ENCODE data around the gene SSBP2.
"Not testable (repeated sequence)": the region's sequence is repeated elsewhere in the genome, so short reads cannot be mapped to it uniquely, and the experiment has no call there.

Gene SSBP2

DNA sequence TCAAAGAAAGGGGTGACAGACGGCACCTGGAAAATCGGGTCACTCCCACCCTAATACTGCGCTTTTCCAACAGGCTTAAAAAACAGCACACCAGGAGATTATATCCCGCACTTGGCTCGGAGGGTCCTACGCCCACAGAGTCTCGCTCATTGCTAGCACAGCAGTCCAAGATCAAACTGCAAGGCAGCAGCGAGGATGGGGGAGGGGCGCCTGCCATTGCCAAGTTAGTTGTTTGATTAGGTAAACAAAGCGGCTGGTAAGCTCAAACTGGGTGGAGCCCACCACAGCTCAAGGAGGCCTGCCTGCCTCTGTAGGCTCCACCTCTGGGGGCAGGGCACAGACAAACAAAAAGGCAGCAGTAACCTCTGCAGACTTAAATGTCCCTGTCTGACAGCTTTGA lies 158.8 kb downstream of the SSBP2 start:
- not testable (repeated sequence) for DNase-seq (ENCODE audit: low spot score)

- DNase-seq (ENCODE audit: low spot score): no peak
These were observed 160.2 kb downstream of the SSBP2 start for GRCh38 chr5:81590498-81591384.

DNA sequence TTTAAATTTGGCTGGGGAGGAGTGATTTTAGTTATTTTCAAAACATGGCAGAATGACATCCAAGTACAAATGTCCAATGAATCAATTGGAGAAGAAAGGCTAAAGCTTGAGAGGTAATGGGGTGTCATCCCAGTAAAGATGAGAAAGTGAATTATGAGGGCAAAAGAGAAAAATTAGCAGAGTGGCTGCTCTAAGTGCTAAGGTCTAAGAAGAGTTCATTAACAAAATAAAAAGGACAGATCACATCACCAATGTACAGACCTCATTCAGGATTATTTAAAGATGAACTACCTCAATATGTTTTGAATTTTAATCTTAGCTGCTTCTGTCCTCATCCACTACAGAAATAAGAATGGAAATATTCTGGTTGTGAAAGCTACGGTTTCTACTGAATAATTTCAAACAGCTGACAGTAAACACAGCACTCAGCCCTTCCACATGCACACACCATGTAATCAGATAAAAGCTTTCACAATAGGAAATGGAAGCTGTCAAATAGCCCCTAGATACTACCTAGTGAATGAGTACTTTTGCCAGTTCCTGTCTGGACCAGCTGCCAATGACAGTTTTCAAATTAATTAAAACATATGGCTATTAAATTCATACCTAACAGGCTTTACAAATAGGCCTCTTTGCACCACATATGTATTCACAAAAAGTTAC lies 171.5 kb downstream of the SSBP2 start:
- peak; percentile 34 for DNase-seq (ENCODE audit: low spot score)

- no peak for DNase-seq (ENCODE audit: low spot score)
These were observed 173.8 kb downstream of the SSBP2 start for GRCh38 chr5:81577091-81577490.

GRCh38 chr5:81575924-81576323 lies 175.0 kb downstream of the SSBP2 start:
- no peak for DNase-seq (ENCODE audit: low spot score)

DNA sequence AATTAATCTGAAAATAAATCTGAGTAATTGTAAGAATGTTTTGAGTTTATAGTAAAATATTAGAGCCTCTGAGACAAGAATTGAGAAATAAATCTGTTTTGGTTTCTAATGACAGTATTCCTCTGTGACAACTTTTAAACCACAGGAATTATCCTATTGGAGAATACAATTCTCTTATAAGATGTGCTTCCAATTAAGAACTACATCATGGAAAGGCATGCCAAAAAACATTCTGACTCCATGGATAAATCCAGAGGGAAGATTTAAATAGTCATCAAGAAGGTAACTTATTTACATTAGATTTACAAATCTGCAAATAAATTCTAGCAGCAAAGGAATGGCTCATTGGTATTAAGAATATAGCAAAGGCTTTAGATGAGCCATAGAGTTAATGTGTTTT lies 178.7 kb downstream of the SSBP2 start:
- DNase-seq (ENCODE audit: low spot score): no peak

DNA sequence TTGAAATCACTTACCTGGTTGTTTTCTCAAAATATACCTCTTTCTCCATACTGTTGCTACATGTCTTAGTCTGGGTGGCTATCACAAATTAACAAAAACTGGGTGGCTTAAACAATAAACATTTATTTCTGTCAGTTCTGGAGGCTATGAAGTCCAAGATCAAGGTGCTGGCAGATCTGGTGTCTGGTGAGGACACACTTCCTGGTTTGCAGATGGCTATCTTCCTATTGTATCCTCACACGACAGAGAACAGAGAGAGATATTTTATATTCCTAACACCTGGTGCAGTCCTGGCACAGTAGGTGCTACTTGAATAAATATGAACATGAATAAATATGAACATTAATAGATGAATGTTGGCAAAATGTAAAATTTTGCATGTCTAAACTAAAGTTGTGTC lies 192.7 kb downstream of the SSBP2 start:
- DNase-seq (ENCODE audit: low spot score): no peak

- DNase-seq (ENCODE audit: low spot score): no peak
These were observed 194.1 kb downstream of the SSBP2 start for GRCh38 chr5:81556809-81557208.

DNA sequence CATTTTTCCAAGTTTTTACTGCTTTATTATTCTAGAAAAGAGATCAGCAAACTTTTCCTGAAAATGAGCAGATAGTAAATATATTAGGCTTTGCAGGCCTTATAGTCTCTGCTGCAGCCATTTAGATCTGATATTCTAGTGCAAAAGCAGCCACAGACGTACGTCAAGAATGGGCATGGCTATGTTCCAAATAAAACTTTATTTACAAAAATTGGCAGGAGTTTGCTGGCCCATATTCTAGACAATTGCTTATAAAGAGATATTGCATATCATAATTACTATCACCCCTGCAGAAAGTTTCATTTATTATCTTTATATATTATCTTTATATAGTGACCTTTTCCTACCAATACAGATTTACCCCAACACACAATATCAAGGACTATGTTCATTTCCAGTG lies 195.0 kb downstream of the SSBP2 start:
- DNase-seq (ENCODE audit: low spot score): no peak

- DNase-seq (ENCODE audit: low spot score): no peak
These were observed 196.2 kb downstream of the SSBP2 start for GRCh38 chr5:81554647-81555046.

- no peak for DNase-seq (ENCODE audit: low spot score)
These were observed 197.2 kb downstream of the SSBP2 start for GRCh38 chr5:81553567-81554212.

DNA sequence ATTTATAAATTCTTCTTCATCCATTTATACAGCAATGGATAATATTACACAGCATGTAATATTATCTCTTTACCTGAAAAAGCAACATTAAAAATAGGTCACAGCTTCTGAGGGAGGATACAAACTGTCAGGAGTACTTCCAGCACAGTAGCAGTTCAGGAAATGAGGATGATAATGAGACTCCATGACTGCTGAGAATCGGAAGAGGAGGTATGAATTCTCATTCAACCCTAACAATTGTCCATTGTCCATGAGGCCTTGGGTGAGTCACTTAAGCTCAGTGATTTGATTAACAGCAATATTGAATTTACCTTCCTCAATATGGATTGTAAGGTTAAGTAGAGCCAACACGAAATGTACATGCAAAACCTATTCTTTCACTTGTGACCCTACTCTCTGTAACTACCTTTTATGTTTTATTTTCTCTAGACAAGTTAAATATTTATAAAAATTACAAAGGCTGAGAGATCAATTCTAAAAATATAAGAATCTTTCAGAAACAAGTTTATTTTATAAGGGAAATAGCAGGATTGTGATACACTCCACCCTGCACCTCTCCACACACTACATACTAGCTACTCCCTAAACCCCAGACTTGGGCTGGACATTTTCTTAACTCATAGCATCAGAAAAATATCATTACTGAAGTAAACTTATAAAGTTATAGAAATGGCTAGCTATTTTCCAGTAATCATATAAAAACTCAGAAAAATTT lies 197.9 kb downstream of the SSBP2 start:
- DNase-seq (ENCODE audit: low spot score): no peak

DNA sequence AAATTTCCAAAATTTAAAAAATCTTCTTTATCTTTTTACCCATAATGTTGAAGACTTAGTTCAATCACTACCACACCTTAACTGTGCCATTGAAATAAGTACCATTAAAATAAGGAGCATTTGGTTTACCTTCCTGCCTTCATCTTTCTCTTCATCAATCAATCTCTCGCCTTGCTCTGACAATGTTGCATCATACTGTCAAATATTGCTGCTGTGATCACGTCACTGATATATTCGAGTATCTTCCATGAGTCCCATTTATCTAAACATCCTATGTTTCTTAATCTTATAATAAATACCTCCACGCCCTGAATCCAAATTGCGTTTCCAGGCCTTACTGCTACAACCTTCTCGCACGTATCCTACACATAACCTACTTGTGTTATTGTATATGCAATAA lies 201.8 kb downstream of the SSBP2 start:
- DNase-seq (ENCODE audit: low spot score): no peak

GRCh38 chr5:81547001-81547400 lies 203.9 kb downstream of the SSBP2 start:
- no peak for DNase-seq (ENCODE audit: low spot score)

DNA sequence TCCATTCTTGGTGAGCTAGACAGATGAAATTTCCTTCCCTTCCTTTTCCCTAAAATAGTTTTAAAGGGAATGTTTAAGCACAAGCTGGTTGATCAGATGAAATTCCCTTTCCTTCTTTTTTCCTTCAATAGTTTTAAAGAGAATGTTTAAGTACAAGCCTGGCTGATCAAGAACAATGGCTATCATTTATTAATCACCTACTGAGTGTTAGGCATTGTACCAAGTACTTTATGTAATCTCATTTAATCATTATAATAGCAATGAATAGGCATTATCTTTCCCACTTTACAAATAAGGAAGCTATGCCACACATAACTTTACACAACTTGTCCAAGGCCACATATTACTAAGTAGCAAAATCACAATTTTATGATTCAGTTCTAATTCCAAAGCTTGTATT lies 205.0 kb downstream of the SSBP2 start:
- no peak for DNase-seq (ENCODE audit: low spot score)

- no peak for DNase-seq (ENCODE audit: low spot score)
These were observed 206.4 kb downstream of the SSBP2 start for GRCh38 chr5:81544351-81545018.

DNA sequence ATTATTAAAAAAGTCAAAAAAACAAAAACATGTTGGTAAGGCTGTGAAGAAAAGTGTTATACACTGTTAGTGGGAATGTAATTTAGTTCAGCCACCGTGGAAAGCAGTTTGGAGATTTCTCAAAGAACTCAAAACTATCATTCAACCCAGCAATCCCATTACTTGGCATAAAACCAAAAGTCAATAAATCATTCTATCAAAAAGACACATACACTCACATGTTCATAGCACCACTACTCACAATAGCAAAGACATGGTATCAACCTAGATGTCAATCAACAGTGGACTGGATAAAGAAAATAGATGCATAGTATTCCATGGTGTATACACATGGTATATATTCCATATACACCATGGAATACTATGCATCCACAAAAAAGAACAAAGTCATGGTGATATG lies 208.7 kb downstream of the SSBP2 start:
- DNase-seq (ENCODE audit: low spot score): no peak

DNA sequence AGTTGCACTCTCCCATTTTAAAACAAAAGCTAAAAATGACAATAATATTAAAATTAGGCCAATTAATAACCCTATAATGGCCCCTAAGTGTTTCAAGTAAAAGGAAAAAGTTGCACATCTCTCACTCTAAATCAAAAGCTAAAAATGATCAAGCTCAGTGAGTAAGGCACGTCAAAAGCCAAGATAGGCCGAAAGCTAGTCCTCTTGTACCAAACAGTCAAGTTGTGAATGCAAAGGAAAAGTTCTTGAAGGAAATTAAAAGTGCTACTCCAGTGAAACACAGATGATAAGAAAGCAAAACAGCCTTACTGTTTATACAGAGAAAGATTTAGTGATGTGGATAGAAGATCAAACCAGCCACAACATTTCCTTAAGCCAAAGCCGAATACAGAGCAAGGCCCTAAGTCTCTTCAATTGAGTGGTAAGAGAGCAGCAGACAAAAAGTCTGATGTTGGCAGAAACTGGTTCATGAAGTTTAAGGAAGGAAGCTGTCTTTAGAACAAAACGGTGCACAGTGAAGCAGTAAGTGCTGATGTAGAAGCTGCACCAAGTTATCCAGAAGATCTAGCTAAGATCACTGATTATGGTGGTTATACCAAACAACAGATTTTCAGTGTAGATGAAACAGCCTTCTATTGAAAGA lies 212.9 kb downstream of the SSBP2 start:
- DNase-seq (ENCODE audit: low spot score): no peak

DNA sequence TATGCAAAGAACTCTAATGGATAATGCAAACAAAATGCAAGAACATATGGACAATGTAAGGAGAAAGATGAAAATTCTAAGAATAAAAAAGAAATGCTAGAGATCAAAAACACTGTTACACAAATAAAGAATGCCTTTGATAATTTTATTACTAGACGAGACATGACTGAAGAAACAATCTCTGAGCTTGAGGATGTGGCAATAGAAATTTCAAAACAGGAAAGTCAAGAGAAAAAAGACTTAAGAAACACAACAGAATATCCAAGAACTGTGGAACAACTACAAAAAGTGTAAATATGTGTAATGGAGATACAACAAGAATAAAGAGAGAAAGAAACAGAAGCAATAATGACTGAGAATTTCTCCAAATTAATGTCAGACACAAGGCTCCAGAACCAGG lies 216.5 kb downstream of the SSBP2 start:
- no peak for DNase-seq (ENCODE audit: low spot score)

DNA sequence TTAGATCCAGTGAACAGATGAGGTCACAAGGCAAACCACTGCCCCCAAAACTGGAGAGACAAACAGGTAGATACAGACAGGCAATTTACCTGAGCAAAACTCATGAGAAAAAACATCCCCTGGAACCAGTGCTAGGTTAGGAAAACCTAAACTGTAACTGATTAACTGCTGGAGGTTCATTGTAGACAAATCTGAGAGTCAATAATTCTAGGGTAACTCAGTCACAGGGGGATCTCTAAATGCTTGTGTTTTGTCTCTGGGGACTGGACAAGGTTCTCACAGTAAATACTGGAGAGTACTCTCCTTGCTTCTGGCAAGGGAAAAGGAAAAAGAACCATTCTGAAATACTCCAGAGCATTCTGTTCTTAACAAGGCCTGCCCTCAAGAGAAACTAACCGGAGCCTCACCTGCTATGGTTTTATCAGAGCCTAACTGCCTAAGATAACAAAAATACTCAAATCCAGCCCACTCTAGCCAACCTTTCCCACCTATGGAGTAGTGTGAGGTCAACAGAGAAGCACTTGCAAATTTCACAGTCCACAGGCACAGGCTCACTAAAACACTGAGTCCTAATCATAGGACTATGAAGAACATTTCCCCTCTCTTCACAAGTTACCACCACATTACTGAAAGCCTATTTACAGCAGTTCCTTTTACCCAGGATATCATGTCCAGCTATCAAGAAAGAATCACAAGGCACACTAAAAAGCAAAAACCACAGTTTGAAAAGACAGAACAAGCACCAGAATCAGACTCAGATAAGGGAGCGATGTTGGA lies 217.1 kb downstream of the SSBP2 start:
- no peak for DNase-seq (ENCODE audit: low spot score)

All from SK-N-DZ (cell line).